Measurements from ENCODE around the gene TSKS. TPM values are rescaled to one million over a fixed set of nuclear protein-coding genes. Genes with fewer than 3 reads are reported as not detected.
"Not testable (repeated sequence)": the region's sequence is repeated elsewhere in the genome, so short reads cannot be mapped to it uniquely, and the experiment has no call there.

Gene TSKS
- total RNA-seq, 1 donor from 2014 or later, result 0.17 TPM

DNA sequence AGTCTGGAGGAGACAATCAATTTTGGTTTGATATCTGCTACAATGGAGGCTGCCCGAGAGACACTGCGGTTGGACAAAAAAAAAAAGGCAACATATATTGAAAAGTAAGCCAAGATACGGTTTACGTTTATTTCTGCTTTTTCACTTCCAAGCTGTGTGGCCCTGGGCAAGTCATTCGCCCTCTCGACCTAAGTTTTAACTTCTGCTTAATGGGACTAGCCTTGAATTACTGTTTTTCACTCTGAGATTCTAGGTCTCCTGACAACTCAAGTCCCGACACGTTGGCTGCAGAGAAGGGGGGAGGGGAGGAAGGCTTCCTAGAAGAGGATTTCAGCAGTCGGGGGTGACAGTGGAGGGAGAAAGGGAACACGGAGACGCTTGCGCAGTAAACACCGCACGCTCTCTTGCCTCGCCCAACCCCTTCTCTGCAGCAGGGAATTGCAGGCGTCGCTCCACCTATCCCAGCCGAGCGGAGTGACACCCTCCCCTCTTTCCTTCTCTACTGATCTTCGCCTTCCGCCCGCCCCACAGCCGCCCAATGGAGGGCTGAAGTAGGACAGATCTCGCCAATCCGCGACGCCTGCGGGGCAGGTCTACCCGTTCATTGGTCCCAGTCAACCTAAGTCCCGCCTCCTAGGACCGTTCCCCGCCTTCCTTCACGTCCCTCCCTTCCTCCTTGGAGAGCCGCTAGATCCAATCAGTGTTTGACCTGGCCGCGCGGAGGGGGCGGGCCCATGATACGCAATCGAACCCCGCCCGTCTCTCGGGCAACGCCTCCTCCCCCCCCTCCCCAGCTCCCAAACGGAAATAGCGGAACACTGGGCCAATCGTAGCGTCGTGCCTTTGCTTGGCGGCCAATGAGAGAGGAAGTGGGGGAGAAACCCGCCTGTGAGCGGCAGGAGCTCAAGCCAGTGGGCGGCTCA lies 3.2 kb upstream of the TSKS start:
- DNase-seq, result peak; percentile 100

DNA sequence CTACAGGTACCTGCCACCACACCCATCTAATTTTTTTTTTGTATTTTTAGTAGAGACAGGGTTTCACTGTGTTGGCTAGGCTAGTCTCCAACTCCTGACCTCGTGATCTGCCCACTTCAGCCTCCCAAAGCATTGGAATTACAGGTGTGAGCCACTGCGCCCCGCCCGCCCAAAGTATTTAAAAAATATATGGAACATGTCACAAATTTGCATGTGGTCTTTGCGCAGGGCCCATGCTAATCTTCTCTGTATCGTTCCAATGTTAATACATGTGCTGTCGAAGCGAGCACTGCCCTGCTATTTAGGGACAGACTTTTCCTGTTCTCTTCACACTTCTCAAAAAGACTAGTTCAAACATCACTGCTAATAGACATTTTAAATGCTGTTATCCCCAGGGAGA lies 1.2 kb upstream of the TSKS start:
- DNase-seq, result no peak

DNA sequence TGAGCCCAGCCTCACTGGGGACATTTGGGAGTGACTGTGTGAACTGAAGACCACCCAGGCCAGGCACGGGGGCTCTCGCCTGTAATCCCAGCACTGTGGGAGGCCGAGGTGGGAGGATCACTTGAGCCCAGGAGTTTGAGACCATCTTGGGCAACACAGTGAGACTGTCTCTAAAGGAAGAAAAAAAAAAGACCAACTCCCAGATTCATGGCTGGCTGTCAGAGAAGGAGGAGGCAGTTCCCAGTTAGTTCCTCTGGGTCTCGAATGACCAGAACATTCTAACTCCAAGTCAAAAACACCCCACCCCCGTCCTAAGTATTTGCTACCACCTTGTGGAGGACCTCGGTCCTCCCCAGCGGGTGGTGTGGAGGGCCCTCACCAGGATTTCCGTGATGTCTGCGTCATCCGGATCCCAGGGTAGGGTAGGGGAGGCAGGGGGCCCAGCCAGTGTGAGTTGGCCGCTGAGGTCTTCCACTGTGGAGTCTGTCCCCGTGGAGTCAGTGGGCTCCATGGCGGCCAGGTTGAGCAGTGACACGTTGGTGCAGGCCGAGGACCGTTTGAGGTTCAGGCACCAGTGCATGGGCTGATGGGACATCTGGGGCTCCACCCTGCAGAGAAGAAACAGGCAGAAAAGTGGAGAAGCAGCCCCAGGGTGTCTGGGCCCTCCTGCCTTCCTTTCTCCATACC lies 1.3 kb downstream of the TSKS start:
- DNase-seq, result peak; percentile 78

DNA sequence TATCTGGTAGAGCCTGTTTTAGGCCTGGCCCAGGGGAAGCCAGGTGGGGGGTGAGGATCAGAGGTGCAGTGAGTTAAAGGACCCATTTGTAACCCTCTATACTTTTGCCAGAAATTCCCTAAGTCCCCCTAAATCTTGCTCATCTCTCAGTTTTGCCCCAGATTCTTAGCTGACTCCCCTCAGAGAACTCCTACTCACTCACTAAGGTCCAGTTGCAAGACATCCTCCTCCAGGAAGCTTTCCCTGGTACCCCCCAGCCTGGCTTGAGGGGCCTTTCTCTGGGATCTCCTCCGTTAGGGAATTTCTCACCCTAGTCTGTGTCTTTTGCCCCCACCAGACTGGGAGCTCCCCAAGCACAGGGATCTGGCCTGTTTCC lies 1.9 kb downstream of the TSKS start:
- no peak for DNase-seq

DNA sequence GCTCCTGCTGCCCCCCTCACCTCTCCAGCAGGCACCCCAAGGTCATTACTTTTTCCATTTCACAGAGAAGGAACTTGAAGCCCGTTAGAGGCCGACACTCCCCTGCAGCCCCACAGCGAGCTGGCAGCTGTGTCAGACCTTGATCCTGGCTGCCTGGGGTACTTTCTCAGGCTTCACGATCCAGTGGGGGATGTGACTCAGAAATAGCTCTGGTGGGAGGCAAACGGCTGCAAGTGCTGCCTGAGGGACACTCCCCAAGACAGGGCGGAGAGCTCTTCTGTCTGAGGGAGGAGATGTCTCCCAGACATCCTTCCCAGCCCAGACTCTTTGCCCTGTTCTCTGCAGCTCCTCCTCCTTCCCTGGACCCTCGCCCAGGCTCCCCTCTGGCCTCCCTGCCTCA lies 4.8 kb downstream of the TSKS start:
- no peak for DNase-seq

DNA sequence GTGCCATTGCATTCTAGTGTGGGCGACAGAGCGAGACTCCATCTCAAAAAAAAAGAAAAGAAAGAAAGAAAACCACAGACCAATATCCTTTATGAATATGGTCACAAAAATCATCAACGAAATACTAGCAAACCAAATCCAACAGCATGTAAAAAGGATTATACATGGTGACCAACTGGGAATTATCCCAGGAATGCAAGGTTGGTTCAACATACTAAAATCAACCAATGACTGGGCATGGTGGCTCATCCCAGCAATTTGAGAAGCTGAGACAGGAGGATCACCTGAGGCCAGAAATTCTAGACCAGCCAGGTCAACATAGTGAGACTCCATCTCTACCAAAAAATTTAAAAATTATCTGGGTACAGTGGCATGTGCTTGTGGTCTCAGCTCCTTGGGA lies 7.2 kb downstream of the TSKS start:
- no peak for DNase-seq

DNA sequence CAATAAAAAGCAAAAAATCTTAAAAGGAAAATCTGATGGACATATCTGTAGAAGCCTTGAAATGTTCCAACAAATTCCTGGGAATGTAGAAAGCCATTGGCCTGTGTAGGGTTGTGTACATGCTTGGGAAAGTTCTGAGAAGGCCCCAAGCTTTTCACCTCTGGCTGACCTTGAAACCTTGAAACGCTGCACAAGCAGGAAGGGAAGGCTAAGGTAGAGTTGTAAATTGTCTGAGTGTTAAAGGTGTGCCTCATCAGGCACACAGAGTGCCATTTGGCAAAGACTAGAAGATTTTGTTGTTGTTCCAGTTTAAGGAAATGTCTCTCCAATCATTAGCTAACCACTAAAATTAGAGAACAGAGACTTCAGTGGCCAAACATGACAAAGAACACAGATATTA lies 10.4 kb downstream of the TSKS start:
- DNase-seq, result no peak

DNA sequence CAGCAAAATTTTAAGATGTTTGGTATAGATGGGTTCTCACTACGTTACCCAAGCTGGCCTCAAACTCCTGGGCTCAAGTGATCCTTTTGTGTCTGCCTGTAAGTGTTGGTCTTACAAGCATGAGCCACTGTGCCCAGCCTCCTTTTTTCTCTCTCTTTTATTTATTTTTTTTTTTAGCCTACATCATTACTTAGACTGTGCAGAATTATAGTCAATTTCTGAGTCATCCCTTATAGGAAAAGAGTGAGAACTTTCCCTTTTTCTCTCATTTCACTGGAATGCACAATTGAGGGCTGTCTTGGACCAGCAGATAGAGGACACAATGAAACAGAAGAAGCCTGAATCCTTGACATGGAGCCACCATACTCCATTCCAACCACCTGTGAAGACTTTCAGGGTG lies 13.3 kb downstream of the TSKS start:
- no peak for DNase-seq

DNA sequence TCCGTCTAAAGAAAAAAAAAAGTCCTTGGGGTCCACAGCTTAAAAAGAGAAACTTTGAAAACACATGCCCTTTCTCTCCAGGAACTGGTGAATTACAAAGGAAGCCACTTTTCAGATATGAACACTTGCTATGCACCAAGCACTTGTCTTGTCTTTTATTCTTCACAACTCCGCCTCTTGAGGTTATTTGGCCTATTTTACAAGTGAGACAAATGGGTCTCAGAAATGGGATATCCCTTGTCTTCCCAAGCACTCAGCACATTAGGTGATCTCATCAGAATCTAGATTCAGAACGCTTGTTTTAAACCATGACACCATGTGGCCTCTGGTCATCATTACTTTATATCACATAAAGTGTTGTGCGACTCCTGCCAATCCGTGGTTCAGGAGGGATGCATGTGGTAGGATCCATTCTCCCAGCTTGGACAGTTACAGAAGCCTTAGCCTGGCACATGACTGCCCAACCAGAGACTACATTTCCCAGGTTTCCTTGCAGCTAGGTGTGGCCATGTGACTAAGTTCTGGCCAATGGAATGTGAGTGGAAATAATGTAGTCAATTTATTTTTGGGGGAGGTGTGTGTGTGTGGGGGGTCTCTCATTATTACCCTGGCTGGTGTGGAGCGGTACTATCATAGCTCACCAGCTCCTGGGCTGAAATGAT lies 13.9 kb downstream of the TSKS start:
- DNase-seq, result peak; percentile 52

DNA sequence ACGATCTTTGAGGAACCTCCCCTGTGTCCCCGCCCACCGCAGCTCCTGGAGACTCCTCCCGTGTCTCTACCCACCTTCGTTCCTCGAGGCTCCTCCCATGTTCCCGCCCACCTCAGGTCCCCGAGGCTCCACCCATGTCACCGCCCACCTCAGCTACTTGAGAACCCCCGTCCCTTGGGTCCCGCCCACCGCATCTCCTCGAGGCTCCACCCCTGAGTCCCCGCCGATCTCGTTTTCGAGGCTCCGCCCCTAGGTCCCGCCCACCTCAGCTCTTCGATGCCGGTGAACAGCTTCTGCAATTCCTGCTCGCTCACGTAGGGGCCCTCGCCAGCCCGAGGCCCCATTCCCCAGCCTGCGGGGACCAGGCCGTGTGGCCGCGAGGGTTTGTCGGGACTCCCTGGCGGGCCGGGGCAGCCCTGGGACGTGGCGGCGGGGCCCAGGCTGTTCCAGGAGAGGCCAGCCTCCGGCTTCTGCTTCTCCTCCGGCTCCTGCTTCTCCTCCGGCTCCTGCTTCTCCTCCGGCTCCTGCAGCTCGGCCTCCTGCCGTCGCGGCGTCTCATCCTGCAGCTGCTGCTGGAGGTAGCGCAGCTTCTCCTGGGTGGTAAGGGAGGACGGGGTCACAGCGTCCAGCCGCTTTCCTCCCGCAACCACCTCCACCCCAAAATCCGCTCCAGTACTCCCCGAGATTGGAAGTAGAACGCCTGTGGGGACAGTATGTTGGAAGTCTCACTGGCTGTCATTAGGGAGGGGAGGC lies 16.7 kb downstream of the TSKS start:
- peak; percentile 63 for DNase-seq

DNA sequence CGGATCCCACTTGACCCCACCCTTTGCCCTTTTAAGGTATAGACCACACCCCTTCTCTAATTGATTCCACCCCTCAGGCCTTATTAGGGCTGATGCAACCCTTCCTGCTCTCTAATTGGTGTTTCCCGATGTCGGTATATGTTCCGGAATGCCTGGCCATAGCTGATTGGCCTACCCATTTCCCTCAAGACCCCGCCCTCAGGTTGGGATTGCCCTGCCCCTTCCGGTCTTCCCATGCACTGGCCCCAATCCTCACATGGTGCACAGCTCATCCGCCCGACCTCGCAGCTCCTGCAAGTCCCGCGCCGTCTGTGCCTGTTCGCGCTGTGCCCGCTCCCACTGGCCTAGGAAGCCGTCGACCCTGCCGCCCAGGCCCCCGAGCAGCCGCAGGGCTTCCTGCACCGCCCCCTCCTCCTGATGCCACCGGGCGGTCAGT lies 18.1 kb downstream of the TSKS start:
- DNase-seq, result no peak

DNA sequence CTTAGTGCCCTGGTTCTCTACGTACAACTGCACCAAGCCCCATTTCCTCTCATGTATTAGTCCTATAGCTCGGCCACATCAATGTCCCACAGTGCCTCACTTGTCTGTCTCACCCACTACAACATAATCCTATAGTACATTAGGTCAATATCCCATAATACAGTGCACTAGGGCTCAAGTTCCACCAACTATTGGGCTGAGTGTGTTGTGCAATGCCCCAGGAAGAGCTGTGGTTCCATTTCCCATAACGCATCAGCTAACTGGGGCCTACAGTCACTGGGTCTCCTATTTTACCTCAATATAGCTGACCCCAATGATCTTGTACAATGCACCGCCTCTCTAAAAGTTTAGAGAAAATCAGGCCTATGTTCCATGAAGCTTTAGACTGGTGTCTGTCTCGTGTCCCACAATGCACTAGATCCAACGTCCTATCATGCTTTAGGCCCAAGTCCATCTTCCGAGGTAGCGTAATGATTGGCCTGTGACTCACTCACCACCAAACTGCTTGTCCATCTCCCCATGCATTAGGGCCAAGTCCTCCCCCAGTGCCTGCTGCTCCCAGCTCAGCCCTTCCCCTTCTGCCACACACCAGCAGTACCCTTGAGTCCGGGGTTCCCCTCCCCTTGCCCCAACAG lies 21.8 kb downstream of the TSKS start:
- DNase-seq, result no peak

DNA sequence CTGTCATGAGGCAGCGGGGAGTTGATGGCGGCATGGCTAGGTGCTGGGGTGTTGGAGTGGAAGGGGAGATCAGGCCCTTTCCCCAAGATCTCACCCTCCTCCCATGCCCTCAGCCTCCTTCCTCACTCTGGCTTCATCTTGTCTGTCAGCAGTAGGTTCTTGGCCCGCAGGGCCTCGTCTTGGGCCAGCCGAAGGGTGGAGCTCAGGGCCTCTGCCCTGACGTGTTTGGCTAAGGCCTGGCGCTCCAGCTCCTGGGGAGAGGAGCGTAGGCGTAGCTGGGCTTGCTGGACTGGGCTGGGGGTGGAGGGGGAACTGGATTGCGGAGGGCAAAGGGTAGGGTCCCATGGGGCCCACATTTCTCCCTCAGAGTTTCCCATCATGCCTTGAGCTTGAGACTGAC lies 23.2 kb downstream of the TSKS start:
- DNase-seq, result no peak

DNA sequence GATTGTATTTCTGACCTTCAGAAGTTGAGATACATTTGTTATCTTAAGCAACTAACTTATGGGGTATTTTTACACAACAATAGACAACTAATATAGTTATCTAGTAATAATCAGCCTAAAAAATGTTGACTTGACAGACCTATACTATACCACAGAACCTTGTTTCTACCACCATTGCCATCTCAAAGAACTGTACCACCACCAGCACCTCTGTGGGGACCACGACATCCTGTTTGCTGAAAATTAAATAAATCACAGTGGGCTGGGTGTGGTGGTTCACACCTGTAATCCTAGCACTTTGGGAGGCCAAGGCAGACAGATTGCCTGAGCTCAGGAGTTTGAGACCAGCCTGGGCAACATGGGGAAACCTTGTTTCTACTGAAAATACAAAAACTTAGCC lies 24.0 kb downstream of the TSKS start:
- DNase-seq, result no peak

DNA sequence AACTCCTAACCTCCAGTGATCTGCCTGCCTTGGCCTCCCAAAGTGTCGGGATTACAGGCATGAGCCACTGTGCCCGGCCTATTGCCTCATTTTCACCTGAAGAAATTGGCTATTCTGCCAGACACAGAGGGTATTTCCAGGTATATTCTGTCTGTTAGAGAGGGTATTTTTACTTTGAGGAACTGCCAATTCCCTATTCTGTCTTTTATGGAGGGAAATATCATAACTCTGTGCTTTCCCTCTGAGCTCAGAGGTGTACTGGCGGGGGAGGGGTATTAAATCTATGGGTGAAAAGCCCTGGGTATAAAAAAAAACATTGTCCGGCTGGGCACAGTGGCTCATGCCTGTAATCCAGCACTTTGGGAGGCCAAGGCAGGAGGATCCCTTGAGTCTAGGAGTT lies 24.8 kb downstream of the TSKS start:
- no peak for DNase-seq

DNA sequence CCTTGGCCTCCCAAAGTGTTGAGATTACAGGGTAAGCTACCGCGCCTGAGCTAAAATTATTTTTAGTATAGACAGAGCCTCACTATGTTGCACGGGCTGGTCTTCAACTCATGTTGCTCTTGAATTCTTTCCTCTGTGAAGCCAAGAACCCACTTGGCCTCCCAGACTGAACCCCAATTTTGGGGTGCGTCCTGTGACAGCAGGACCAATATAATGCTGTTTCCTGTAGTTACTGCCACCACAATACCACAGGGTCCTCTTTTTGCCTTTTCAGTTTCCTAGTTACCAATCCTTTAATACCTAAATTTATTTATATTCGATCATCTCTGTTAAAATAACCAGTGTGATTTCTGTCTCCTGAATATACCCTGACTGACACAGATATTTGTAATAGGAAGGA lies 32.9 kb downstream of the TSKS start:
- DNase-seq, result no peak

DNA sequence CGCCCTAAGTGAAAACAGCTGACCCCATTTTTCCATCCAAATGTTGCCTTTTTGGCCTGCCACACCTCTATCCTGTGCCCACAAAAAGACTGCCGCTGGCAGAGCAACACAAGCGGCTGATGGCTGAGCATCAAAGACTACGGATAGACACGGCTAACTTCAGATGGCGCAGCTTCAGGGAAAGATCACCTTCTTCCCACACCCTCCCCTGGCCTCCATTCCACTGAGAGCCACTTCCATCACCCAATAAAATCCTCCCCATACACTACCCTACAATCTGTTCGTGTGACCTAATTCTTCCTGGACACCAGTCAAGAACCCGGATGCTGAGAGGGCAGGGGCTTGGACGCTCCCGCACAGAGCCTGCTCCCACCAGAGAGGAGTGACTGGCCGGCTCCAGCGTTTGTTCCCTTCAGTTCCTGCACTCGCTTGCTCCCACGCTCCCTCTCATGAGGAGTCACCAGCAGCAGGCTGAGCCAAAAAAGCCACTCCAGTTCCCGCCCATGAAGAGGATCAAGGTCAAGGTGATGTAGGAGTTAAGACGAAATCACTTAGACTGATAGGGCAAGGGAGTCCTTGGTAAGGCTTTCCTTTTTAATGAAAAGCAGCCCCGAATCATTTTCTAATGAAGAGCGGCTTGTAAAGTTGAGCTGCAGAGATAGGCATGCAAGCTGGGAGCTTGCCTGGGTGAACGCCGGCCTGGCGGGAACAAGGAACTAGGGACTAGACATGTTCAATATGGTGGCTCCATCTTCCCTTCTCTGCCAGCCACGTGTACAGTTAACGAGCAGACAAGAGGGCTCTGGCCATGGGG lies 35.7 kb downstream of the TSKS start:
- no peak for DNase-seq

DNA sequence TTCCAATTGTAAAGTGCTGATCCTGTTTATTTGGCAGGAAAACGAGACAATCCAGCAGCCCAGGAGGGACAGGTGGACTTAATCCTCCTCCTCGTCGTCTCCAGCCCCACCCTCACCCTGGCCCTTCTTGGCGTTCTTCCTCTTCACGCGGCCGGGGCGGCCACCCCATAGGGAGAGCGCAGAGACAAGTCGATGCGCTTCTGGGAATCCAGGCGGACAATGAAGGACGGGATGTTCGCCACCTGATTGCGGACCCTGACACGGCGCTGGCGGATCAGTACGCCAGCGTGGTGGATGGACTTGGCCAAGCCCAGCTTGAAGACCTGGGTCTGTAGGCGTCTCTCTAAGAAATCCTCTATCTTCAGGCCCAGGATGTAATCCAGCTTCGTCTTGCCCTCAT lies 43.7 kb downstream of the TSKS start:
- DNase-seq, result not testable (repeated sequence)

DNA sequence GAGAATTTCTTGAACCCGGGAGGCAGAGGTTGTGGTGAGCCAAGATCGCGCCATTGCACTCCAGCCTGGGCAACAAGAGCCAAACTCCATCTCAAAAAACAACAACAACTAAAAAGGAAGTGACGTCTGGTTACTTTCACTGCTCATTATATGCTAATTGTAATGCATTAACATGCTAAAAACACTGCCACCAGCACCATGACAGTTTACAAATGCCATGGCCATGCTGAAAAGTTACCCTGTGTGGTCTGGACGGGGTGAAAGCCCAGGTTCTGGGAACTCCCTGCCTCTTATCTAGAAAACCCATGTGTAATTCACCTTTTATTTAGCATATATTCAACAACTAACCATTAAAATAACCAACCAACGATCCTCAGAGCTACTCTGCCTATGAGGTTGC lies 44.1 kb downstream of the TSKS start:
- DNase-seq, result no peak

DNA sequence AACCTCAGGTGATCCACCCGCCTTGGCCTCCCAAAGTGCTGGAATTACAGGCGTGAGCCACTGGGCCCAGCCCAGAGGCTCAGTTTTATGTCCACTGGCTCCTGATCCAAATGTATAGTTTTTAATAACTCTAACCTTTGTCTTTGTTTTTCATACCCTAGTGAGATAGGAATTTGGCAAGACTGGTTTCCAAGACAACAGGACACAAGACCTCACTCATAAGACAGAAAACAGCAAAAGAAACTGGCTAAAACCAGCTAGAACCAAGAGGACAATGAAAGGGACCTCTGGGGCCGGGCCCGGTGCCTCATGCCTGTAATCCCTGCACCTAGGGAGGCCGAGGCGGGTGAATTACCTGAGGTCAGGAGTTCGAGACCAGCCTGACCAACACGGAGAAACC lies 44.6 kb downstream of the TSKS start:
- DNase-seq, result peak; percentile 19

DNA sequence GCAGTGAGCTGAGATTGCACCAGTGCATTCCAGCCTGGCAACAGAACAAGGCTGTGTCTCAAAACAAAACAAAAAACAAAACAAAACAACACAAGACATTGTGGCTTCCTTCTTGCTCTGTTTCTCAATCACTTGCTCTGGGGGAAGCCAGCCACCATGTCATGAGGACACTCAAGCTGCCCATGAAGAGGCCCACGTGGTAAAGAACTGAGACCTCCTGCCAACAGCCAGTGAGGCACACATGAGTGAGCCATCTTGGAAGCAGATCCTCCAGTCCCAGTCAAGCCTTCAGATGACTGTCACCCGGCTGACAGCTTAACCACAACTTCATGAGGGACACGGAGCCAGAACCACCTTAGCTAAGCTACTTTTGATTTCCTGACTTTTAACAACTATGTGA lies 47.0 kb downstream of the TSKS start:
- no peak for DNase-seq

Measured in dermis blood vessel endothelial cell (primary cell).